Subcutaneous abdominal adipose tissue (tissue), 5 donors: ENCODE data around the gene UQCC2.

ENCODE experiments used
- H3K27ac ChIP-seq: one replicate; pipeline ENCODE4 v1.7.0; 2013; ENCODE audit warnings: low read depth, mild to moderate bottlenecking, inconsistent platforms, low read length, moderate library complexity
- H3K27me3 ChIP-seq, 5 donors: one replicate each; pipeline ENCODE4 v1.7.0; 2013; ENCODE audit warnings: low read length in 5 of 5, inconsistent platforms in 1 of 5; ENCODE audit not compliant: control insufficient read depth in 5 of 5, insufficient read depth in 4 of 5
- H3K36me3 ChIP-seq, 5 donors: one replicate each; pipeline ENCODE4 v1.7.0; 2013; ENCODE audit warnings: low read length in 5 of 5; ENCODE audit not compliant: control insufficient read depth in 5 of 5, insufficient read depth in 5 of 5
- H3K4me1 ChIP-seq, 5 donors: one replicate each; pipeline ENCODE4 v1.7.0; 2013; ENCODE audit warnings: low read length in 5 of 5, mild to moderate bottlenecking in 3 of 5, moderate library complexity in 1 of 5; ENCODE audit not compliant: control insufficient read depth in 5 of 5, insufficient read depth in 5 of 5
- H3K4me3 ChIP-seq, 5 donors: one replicate each; pipeline ENCODE4 v1.7.0; 2013; ENCODE audit warnings: low read length in 5 of 5, low read depth in 1 of 5
- H3K9ac ChIP-seq, 5 donors: one replicate each; pipeline ENCODE4 v1.7.0; 2013; ENCODE audit warnings: low read length in 5 of 5, mild to moderate bottlenecking in 4 of 5, moderate library complexity in 3 of 5
- H3K9me3 ChIP-seq, 5 donors: one replicate each; pipeline ENCODE4 v1.7.0; 2013; ENCODE audit warnings: low read length in 5 of 5; ENCODE audit not compliant: control insufficient read depth in 5 of 5
- donor health status: healthy.
- donor health status: healthy.
- donor health status: healthy.
- donor health status: healthy.
- donor health status: healthy.

The UQCC2 gene

DNA sequence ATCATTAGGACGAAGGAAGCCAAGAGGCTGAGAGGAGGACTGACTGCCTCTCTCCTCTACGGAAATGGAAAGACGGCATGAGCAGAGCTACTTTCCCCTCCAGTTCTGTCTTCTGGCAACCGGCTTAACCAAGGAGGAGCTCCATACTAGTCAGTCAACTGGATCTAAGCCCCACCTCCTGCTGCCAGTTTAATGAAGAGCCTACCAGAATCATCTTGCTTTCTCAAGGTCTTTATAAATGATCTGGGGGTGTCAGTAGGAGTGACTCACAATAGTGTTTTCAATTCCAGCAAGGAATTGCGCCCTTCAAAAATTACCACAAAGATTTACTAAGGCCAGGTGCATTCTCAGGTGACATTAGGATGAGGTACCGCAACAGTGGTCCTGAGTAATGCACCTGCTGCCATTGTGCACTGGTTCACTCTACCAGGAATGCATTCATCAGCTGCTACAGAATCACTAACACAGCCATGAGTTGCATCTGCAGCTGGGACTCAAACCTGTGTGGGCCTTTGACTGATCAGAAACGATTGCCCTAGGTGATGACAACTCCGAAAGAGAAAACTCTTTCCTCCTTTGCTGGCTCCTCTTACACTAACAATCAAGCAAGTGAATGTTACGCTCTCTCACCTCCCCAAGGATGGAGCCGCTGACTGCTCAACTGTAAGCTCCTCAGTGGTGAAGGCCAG is 2.8 kb downstream of the UQCC2 start:
- peaks cover 4 to 16% (median 15%) of the 10 kb centered on the region in 5 donors for H3K4me1 ChIP-seq
- H3K36me3 ChIP-seq, result peaks cover 0 to 12% (median 10%) of the 10 kb centered on the region in 5 donors
- H3K4me3 ChIP-seq, result no peak overlapping the region
- peak overlapping the region in 1 of 5 donors; percentile 37 for H3K9ac ChIP-seq
- no peaks in the 10 kb centered on the region for H3K9me3 ChIP-seq
- H3K27me3 ChIP-seq, result no peaks in the 10 kb centered on the region
- no peak overlapping the region for H3K27ac ChIP-seq

- no peak overlapping the region for H3K27ac ChIP-seq
- peaks cover 0 to 12% (median 10%) of the 10 kb centered on the region in 5 donors for H3K36me3 ChIP-seq
- H3K4me3 ChIP-seq, result no peak overlapping the region
- H3K4me1 ChIP-seq, result peaks cover 4 to 16% (median 15%) of the 10 kb centered on the region in 5 donors
- H3K27me3 ChIP-seq, result no peaks in the 10 kb centered on the region
- no peak overlapping the region for H3K9ac ChIP-seq
- no peaks in the 10 kb centered on the region for H3K9me3 ChIP-seq
Observed at GRCh38 chr6:33707771-33708170, 3.7 kb downstream of the UQCC2 start.

- Histone ChIP-seq H3K4me3 (no peak overlapping the region), H3K9me3 (no peaks in the 10 kb centered on the region), H3K27ac (no peak overlapping the region), H3K9ac (no peak overlapping the region), H3K4me1 (peaks cover 4 to 10% (median 9%) of the 10 kb centered on the region in 5 donors), H3K27me3 (no peaks in the 10 kb centered on the region), H3K36me3 (peaks cover 0 to 12% (median 10%) of the 10 kb centered on the region in 5 donors)
Observed at GRCh38 chr6:33705955-33706725, 5.4 kb downstream of the UQCC2 start.

DNA sequence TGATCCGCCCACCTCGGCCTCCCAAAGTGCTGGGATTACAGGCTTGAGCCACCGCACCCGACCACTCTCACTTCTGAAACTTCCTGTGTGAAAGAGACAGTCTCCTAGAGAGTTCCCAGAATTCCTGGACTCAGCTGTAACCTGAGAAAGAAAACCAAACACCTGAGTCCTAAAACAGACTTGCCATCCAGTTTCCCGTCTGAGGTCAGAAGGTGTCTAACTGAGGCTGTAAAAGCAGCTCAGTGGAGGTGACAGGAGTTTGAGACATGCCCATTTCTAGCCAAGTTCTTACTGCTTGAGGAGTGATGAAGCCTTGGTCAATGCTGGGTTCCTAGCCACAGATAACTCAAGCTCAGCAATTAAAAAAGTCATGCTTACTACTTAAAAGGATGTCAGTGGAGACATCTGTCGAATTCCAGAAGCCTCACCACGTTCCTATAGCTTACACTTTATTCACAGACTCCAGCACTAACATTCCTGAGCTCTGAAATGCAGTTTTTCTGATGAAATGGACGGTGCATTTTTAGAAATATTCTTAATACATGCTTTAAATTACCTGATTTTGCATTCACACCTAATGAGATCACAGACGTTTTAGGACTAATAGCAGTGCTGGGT is 6.1 kb downstream of the UQCC2 start:
- H3K36me3 ChIP-seq, result peaks cover 0 to 12% (median 11%) of the 10 kb centered on the region in 5 donors
- H3K27me3 ChIP-seq, result no peaks in the 10 kb centered on the region
- no peak overlapping the region for H3K9ac ChIP-seq
- H3K4me3 ChIP-seq, result no peak overlapping the region
- H3K4me1 ChIP-seq, result peaks cover under 1 to 4% (median 3%) of the 10 kb centered on the region in 5 donors
- H3K27ac ChIP-seq, result no peak overlapping the region
- no peaks in the 10 kb centered on the region for H3K9me3 ChIP-seq

GRCh38 chr6:33704215-33705066 is 7.1 kb downstream of the UQCC2 start:
- Histone ChIP-seq H3K9ac (no peak overlapping the region), H3K27ac (no peak overlapping the region), H3K4me3 (no peak overlapping the region), H3K27me3 (no peaks in the 10 kb centered on the region), H3K36me3 (peaks cover 0 to 15% (median 8%) of the 10 kb centered on the region in 5 donors), H3K4me1 (peaks cover 0 to 13% (median 3%) of the 10 kb centered on the region in 5 donors), H3K9me3 (no peaks in the 10 kb centered on the region)

GRCh38 chr6:33702345-33702977 is 9.0 kb downstream of the UQCC2 start:
- H3K36me3 ChIP-seq, result peaks cover 0 to 16% (median 15%) of the 10 kb centered on the region in 5 donors
- no peaks in the 10 kb centered on the region for H3K9me3 ChIP-seq
- H3K27ac ChIP-seq, result no peak overlapping the region
- H3K27me3 ChIP-seq, result no peaks in the 10 kb centered on the region
- H3K4me1 ChIP-seq, result peaks cover 0 to 31% (median 5%) of the 10 kb centered on the region in 5 donors
- no peak overlapping the region for H3K4me3 ChIP-seq
- no peak overlapping the region for H3K9ac ChIP-seq

GRCh38 chr6:33700391-33701050 is 11.0 kb downstream of the UQCC2 start:
- Histone ChIP-seq H3K27me3 (no peaks in the 10 kb centered on the region), H3K4me3 (no peak overlapping the region), H3K9ac (no peak overlapping the region), H3K4me1 (peaks cover 3 to 50% (median 7%) of the 10 kb centered on the region in 5 donors), H3K9me3 (no peaks in the 10 kb centered on the region), H3K36me3 (peaks cover 0 to 33% (median 25%) of the 10 kb centered on the region in 5 donors), H3K27ac (no peak overlapping the region)

DNA sequence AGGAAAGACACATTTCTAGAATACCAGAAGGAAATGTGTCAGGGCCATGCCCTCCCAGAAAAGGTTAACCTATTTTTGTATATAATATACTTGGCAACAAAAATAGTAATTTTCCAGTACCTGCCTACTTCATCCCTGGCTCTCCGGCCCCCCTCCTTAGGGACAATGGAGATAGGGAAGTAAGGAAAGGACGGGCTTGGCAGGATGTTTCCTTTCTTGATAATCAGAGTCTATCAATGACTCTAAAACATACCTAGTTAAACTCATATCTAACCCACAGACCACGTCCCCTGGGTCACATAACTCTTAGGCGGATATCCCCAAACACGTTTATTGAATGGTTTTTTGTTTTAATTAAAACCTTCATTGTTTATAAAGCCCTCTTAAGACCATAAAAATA is 11.8 kb downstream of the UQCC2 start:
- H3K4me1 ChIP-seq, result peaks cover 3 to 57% (median 7%) of the 10 kb centered on the region in 5 donors
- peaks cover 0 to 40% (median 30%) of the 10 kb centered on the region in 5 donors for H3K36me3 ChIP-seq
- no peak overlapping the region for H3K27ac ChIP-seq
- H3K4me3 ChIP-seq, result no peak overlapping the region
- H3K9ac ChIP-seq, result no peak overlapping the region
- no peaks in the 10 kb centered on the region for H3K27me3 ChIP-seq
- H3K9me3 ChIP-seq, result no peaks in the 10 kb centered on the region

GRCh38 chr6:33699131-33699530 is 12.4 kb downstream of the UQCC2 start:
- no peaks in the 10 kb centered on the region for H3K27me3 ChIP-seq
- no peak overlapping the region for H3K27ac ChIP-seq
- H3K4me1 ChIP-seq, result peaks cover 3 to 60% (median 7%) of the 10 kb centered on the region in 5 donors
- H3K36me3 ChIP-seq, result peaks cover 0 to 45% (median 28%) of the 10 kb centered on the region in 5 donors
- no peaks in the 10 kb centered on the region for H3K9me3 ChIP-seq
- no peak overlapping the region for H3K9ac ChIP-seq
- no peak overlapping the region for H3K4me3 ChIP-seq
